IPS DF 4.7 (cell line): ENCODE measurements around the gene HMCN1.

Source experiments
- DNase-seq: peaks from one replicate; pipeline ENCODE4 v3.0.0-alpha.2; 2013; ENCODE audit warnings: low spot score; ENCODE audit errors: extremely low read depth

HMCN1 gene

GRCh38 chr1:186016856-186017255 is 282.7 kb downstream of the HMCN1 start:
- no peak for DNase-seq

GRCh38 chr1:186022184-186022583 is 288.0 kb downstream of the HMCN1 start:
- no peak for DNase-seq

GRCh38 chr1:186026946-186027345 is 292.8 kb downstream of the HMCN1 start:
- no peak for DNase-seq

- DNase-seq = no peak
Observed at GRCh38 chr1:186027621-186028020, 293.4 kb downstream of the HMCN1 start.

GRCh38 chr1:186030453-186030852 is 296.3 kb downstream of the HMCN1 start:
- DNase-seq = no peak

- no peak for DNase-seq
Observed at GRCh38 chr1:186033847-186034271, 299.7 kb downstream of the HMCN1 start.

GRCh38 chr1:186042230-186042629 is 308.0 kb downstream of the HMCN1 start:
- DNase-seq = no peak

GRCh38 chr1:186043296-186043695 is 309.1 kb downstream of the HMCN1 start:
- no peak for DNase-seq

- no peak for DNase-seq
Observed at GRCh38 chr1:186044079-186044685, 310.0 kb downstream of the HMCN1 start.

GRCh38 chr1:186046437-186047211 is 312.4 kb downstream of the HMCN1 start:
- no peak for DNase-seq

GRCh38 chr1:186050360-186050759 is 316.2 kb downstream of the HMCN1 start:
- DNase-seq = no peak

- DNase-seq = no peak
Observed at GRCh38 chr1:186054003-186054402, 319.8 kb downstream of the HMCN1 start.

GRCh38 chr1:186054932-186055331 is 320.7 kb downstream of the HMCN1 start:
- DNase-seq = no peak

- no peak for DNase-seq
Observed at GRCh38 chr1:186055846-186056245, 321.7 kb downstream of the HMCN1 start.

GRCh38 chr1:186057086-186057485 is 322.9 kb downstream of the HMCN1 start:
- DNase-seq = no peak

- DNase-seq = no peak
Observed at GRCh38 chr1:186059311-186059710, 325.1 kb downstream of the HMCN1 start.

- DNase-seq = no peak
Observed at GRCh38 chr1:186059752-186060151, 325.6 kb downstream of the HMCN1 start.

GRCh38 chr1:186060226-186060625 is 326.0 kb downstream of the HMCN1 start:
- DNase-seq = no peak

GRCh38 chr1:186063091-186063657 is 329.0 kb downstream of the HMCN1 start:
- no peak for DNase-seq

GRCh38 chr1:186066411-186066810 is 332.2 kb downstream of the HMCN1 start:
- DNase-seq = no peak

- no peak for DNase-seq
Observed at GRCh38 chr1:186073697-186074096, 339.5 kb downstream of the HMCN1 start.

- DNase-seq = no peak
Observed at GRCh38 chr1:186076006-186076405, 341.8 kb downstream of the HMCN1 start.

- DNase-seq = no peak
Observed at GRCh38 chr1:186078245-186078644, 344.1 kb downstream of the HMCN1 start.
